ENCODE results near the gene NEMP2.

DNA sequence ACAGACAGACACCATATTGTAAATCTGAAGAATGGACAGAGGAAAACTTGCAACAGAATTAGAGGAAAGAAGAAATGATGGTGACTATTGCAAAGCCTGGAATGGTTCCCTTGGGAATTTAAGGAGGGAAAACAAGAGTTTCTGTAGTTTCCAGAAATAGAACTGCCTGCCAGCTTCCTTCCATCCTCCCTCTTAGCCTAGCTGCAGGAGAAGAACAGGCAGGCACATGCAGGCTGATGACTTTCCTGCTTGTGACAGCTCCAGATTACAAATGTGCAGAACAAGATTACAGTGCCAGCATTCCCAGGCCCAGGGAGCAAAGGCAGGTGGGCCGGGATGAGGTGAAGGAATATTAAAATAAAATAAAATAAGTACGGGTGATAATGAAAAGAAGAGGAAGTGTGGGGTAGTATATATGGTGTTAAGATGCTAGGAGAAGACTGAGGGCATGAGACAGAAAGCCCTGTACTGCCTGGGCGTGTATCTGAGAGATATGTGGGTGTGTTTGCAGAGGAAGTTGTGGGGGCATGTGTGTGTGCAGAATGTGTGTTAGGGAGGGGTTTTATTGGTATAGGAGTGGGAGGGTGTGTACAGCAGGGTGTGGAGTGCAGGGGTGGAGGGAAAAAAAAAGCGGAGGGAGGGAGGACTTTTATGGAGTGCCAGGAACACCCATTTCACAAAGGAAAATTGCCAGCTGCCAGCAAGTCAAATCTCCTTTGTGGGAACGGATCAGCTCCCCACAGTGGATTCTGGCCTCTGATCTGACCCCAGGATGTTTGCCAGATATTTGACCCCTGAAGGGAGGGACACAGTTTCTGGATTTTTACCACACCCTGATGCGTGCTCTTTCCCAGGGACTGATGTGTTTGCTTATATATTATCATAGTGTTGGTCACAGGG lies 43.9 kb upstream of the NEMP2 start:
- no peak for TF ChIP-seq ZC3H10 (CRISPR knock-in tag; IDR thresholded peaks at IDR 0.05)
- TF ChIP-seq ZFP30 (CRISPR knock-in tag; IDR thresholded peaks at IDR 0.05) = no peak
- TF ChIP-seq ARNTL (CRISPR knock-in tag; IDR thresholded peaks at IDR 0.05; ENCODE audit: borderline replicate concordance, low read depth) = no peak
- TF ChIP-seq ZFP3 (CRISPR knock-in tag; IDR thresholded peaks at IDR 0.05) = no peak
- no peak for TF ChIP-seq ZNF70 (CRISPR knock-in tag; IDR thresholded peaks at IDR 0.05)
- TF ChIP-seq SNAI2 (CRISPR knock-in tag; IDR thresholded peaks at IDR 0.05) = no peak
- TF ChIP-seq PPARA (CRISPR knock-in tag; IDR thresholded peaks at IDR 0.05; ENCODE audit: borderline replicate concordance) = no peak
- TF ChIP-seq, protein P1, sequence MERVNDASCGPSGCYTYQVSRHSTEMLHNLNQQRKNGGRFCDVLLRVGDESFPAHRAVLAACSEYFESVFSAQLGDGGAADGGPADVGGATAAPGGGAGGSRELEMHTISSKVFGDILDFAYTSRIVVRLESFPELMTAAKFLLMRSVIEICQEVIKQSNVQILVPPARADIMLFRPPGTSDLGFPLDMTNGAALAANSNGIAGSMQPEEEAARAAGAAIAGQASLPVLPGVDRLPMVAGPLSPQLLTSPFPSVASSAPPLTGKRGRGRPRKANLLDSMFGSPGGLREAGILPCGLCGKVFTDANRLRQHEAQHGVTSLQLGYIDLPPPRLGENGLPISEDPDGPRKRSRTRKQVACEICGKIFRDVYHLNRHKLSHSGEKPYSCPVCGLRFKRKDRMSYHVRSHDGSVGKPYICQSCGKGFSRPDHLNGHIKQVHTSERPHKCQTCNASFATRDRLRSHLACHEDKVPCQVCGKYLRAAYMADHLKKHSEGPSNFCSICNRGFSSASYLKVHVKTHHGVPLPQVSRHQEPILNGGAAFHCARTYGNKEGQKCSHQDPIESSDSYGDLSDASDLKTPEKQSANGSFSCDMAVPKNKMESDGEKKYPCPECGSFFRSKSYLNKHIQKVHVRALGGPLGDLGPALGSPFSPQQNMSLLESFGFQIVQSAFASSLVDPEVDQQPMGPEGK (CRISPR knock-in tag; IDR thresholded peaks at IDR 0.05; ENCODE audit: borderline replicate concordance) = no peak
- TF ChIP-seq, protein P2, sequence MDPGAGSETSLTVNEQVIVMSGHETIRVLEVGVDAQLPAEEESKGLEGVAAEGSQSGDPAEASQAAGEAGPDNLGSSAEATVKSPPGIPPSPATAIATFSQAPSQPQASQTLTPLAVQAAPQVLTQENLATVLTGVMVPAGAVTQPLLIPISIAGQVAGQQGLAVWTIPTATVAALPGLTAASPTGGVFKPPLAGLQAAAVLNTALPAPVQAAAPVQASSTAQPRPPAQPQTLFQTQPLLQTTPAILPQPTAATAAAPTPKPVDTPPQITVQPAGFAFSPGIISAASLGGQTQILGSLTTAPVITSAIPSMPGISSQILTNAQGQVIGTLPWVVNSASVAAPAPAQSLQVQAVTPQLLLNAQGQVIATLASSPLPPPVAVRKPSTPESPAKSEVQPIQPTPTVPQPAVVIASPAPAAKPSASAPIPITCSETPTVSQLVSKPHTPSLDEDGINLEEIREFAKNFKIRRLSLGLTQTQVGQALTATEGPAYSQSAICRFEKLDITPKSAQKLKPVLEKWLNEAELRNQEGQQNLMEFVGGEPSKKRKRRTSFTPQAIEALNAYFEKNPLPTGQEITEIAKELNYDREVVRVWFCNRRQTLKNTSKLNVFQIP (CRISPR knock-in tag; IDR thresholded peaks at IDR 0.05; ENCODE audit: borderline replicate concordance, low read depth) = no peak
